GM18873 (cell line): ENCODE results near the gene OR2A7.
"Not testable (repeated sequence)": the region's sequence is repeated elsewhere in the genome, so short reads cannot be mapped to it uniquely, and the experiment has no call there.

Experiments
- ATAC-seq: cut with Tn5 transposase; IDR thresholded peaks from one replicate; pipeline ENCODE4 v1.9.1; 2021; ENCODE audit warnings: mild to moderate bottlenecking, moderate library complexity, moderate number of reproducible peaks; ENCODE audit not compliant: unreplicated experiment, low FRiP score

Gene OR2A7

DNA sequence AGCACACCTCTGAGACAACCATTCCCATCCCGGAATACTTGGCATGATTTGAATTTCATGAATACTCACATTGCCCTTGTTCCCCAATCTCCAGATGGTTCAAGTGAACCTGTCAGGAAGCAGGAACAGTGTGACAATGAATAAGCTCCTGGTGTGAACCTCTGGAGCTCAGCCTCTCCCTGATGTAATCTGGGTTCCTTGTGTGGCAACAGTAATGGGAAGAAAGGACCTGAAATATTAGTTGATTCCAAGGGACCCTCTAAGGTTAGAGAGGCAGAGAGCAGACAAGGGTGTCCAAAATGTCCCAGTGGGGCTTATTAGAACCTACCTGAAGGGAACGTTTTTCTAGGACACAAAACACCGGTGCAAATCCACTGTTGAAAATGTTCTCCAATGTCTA, 8.5 kb downstream of the OR2A7 start:
- no peak for ATAC-seq

DNA sequence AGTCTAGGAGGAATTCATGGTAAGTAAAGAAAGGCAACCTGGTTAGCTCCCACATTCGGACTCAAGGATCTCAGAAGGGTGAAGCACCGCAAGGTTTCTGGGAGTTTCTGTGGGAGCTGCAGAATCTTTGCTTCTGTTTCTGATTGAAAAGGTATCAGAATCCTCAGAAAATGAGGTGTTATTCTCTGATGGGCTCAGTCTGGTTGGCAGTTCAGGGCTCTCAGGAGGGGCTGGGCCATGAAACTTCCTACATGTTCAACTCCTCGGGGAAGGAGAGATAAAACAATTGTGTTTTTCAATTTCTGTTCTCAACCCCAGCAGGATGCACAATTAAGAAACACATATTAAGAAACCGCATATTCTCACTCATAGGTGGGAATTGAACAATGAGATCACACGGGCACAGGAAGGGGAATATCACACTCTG, 9.1 kb downstream of the OR2A7 start:
- ATAC-seq, result no peak

DNA sequence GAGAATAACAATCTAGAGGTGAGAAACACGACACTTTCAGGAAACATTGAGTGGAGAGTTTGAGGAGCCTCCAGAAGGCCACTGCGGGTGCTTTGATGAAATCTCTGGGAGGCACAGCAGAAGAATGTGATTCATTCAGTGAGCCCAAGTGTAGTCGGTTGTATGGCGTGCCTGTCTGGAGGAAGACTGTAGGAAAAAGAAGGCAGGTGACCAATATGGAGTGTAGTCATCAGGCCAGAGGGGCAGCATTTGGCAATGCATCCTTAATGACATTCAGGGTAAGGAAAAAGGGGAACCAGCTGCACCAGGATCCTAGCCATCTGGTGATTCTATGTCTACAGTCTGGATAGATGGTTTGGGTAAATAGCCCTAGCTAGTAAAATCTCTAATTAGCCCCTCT, 12.3 kb downstream of the OR2A7 start:
- ATAC-seq, result not testable (repeated sequence)

DNA sequence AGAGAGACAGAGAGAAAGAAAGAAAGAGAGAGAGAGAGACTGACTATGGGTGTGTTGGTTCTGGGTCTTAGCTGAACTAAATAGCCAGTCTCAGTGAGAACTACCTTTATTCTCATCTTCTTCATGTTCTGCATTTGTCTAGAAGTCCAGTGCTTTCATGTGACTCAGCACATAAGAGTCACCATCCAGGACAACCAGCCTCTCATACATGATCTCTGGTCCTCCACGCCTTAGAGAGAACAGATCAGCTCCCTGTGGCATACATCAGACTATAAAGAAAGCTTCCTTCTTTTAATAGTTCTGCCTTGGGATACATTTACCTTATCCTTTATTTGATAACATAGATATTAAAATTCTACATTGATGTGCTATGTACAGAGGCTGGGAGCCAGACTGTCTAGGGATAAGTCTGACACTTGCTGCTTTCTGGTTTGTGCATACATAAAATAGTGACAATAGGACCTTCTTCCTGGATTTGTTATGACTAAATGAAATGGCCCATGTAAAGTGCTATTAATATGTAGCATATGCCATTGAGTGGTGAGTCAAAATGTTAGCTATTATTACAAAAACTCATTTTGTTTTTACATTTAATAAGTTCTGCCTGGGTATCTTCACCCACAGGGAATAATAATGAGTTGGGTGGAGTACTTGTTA, 16.8 kb downstream of the OR2A7 start:
- ATAC-seq, result not testable (repeated sequence)

DNA sequence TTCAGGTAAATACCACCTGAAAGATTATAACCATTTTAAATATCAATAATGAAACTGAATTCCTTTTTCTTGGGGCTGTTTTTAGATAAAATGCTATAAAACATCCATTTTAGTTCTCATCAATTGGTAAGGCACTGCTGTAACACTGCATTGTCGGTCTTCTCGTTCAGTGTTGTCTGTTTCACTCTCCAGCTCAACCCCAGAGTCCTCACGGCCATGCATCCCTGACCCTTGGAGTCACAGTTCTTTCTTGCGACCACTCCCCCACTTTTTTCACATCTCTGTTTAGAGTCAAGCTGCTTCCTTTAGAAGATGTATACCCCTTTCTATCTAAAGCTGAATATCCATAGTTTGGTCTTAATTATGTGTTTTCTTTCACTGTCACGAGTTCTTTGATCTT, 17.6 kb downstream of the OR2A7 start:
- ATAC-seq, result not testable (repeated sequence)

DNA sequence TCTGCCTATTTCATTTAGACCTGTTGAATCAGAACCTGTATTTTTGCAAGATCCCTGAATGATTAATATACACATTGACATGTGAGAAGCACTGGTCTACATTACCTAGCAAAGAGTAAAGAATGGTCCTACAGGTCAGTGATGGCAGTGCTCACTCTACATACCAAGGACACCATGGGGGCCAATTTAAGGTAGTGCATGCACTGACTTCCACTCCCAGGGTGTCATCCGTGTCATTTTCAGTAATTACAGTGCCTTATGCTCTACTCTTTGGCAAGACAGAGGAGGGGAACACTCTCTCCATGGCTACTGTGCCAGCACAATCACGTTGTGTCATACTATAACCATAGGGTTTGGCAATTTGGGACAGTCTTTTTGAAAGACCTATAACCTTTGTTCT, 19.2 kb downstream of the OR2A7 start:
- not testable (repeated sequence) for ATAC-seq

DNA sequence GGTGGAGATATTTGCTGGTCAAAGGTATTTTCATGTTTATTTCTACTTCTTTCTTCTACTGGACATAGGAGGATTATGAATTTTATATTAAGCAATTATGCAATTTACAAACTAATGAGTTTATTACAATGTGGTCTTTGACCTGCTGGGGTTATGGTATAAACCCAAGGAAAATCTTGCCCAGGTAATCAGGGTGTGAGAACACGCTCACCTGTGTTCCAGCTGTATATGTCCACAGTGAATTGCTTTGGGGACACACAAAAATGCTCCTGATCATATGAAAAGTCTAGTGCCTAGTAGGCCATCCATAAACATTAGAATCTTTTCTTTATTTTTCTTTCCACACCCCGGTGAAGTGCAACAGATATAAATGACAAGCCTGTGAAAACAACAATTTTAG, 25.2 kb downstream of the OR2A7 start, which contains the start of gene OR2A42:
OR2A42 (minus strand) TSS at position 241 of the 400 bp plus-strand sequence. CDS start 6,762 bp downstream, outside the sequence.
- ATAC-seq, result not testable (repeated sequence)

DNA sequence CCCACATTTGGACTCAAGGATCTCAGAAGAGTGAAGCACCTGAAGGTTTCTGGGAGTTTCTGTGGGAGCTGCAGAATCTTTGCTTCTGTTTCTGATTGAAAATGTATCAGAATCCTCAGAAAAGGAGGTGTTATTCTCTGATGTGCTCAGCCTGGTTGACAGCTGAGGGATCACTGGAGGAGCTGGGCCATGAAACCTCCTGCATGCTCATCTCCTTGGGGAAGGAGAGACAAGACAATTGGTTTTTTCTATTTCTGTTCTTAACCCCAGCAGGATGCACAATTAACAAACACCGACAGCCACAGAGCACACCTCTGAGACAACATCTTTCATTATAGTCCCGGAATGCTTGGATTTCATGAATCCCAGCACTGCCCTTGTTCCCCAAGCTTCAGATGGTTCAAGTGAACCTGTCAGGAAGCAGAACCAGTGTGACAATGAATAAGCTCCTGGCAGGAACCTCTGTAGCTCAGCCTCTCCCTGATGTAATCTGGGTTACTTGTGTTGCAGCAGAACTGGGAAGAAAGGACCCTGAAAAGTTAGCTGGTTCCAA, 26.0 kb downstream of the OR2A7 start:
- ATAC-seq, result not testable (repeated sequence)

DNA sequence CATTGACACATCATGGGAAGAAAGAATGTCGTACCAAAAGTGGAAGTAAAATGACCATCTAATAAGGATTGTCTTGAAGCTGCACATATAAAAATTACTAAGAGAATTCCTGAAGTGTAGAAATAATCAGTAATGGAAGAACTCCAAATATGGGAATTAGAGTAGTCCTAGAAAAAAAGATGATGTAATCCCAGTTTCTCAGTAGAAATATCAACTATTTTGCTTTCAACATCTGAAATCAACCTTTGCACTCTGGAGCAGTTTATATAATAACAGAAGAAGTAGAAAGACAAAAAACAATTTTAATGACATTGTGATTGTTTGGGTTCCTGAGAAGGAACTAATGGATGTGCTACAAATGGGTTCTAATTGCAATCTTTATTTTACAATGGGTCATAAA, 31.6 kb downstream of the OR2A7 start:
- not testable (repeated sequence) for ATAC-seq

DNA sequence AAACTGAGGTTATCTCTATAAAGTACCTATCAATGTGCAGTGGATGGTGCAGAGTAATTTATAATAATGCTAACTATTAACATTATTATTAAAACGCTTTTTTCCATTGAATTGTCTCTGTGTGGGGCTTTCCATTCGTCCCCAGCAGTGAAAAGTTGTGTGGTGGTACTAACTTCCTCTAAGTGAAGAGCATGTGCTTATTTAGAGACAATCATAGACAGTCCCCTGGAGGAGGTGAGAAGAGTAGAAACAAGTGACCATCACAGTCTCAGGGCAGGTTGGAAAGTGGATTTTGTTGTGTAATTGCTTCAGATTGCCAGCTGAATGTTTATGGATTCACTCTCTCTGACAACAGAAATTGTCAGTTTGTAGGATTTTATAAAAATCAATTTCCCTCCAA, 33.6 kb downstream of the OR2A7 start:
- not testable (repeated sequence) for ATAC-seq

DNA sequence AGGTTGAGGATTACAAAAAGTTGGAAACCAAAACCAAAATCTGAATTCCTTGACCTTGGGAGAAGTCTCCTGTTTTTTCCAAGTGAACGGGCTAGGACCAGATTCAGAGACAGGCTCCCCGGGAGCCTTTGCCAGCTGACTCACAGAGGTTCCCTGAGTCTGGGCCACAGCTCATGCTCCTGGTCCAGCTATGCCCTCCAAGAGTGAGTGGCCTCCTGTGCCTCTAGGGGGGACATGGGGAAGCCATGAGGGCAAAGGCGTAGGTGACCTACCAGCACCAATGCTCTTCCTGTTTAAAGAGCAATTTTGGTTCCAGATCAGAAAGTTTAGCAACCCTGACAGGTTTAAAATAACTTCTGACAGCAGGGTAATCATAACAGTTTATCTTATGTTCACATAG, 35.8 kb downstream of the OR2A7 start:
- ATAC-seq, result not testable (repeated sequence)

DNA sequence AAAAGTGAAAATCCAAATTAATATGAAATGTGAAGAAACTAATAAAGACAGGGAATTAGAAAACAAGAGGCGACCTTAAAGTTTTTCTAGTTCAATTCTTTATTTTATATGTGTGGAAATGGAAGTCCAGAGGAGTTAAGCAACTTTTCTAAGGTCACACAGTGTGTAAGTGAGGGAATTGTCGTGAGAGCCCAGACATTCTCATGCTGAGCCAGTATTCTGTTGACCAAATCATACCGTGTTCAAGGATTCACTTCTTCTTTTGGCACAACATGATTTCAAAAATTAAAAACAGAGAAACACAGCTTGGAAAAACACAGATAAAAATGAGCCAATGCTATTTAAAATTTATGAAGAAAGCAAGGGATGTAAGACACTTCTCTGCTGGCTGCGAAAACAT, 37.7 kb downstream of the OR2A7 start:
- not testable (repeated sequence) for ATAC-seq

DNA sequence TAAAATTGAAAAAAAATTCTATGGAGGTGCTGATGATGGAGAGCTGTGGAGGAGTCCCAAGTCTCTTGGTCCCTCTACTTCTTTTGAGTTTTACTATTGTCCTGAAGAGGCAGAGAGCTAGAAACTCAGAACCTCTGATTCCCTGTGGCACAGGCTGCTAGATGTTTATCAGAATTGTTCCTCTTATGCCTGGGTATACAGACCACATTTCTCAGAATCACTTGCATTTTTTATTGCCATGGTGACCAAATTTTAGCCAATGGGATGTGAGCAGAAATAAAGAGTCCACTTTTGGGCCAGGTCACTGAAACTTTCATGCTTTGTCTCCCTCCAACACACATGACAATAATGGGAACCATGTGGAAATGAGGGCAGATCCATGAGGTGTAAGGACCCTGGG, 40.9 kb downstream of the OR2A7 start:
- ATAC-seq, result not testable (repeated sequence)

DNA sequence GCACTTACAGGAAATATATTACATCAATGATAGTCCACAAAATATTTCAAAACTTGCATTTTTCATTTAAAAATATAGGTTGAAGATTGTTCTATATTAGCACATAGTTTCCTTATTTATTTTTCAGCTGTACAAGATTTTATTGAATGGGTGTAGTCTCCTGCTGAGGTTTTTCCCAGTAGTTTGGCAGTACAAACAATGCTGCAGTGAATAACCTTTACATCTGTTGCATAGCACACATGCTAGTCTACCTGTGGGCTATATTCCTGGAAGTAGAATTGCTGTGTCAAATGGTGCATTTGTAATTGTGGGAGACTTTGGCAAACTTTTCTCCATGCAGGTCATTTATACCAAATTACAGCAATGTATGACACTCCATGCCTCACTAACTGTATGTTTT, 44.1 kb downstream of the OR2A7 start:
- not testable (repeated sequence) for ATAC-seq

DNA sequence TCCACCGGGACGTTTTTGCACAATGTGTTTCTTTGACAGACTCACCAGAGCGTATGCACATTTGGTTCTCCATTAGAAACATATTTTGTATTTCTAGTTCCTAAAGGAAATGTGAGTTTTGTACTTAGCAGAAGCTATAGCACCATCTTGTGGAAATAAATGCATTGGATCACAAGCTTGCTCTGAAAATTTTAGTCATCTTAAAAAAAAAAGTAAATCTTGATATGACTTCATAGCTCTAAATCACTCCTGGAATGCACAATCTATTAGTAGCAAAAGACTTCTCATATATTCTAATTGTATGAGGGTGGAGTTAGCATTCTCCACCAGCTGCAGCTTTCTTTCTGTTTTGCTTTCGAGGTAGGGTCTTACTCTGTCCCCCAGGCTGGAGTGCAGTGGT, 45.4 kb downstream of the OR2A7 start:
- ATAC-seq, result not testable (repeated sequence)

DNA sequence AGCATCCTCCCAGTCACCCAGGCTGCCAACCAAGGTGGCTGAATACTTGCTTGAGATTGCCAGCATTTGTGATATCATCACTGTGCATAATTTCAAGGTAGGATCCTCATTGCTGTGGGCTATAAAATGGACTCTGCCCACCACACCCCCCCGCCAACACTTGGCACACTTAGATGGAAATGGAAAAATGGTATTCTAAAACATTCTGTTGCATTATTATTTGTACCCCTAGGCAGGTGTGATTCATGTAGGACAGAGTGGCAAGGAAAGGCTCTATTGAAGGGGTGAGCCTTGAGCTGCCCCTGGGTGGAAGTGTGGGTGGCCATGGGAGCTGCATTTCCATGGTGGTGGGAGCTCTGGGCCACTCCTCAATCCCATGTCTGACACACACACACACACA, 46.0 kb downstream of the OR2A7 start:
- ATAC-seq, result not testable (repeated sequence)

DNA sequence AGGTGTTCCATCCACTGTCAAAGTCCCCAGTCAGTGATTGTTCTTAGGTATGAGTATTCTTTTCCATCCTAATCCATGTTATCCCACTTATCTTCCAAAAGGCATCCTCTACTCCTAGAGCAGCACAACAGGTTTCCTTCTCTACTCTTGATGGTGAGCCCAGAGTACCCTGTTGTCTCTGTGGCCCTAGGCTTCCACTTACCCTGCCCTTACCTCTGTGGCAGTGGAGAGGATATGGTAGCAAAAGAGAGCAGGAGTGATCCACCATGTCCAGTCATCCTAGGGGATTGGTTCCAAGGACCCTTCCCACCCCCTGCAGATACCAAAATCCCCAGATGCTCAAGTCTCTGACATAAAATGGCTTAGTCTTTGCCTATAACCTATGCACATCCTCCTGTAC, 47.4 kb downstream of the OR2A7 start:
- ATAC-seq, result not testable (repeated sequence)
